ENCODE results near the gene NF1. TPM values are rescaled to one million over a fixed set of nuclear protein-coding genes. Genes with fewer than 3 reads are reported as not detected.

The NF1 gene
- total RNA-seq, 2 experiments from 2014 or later, result 15.5 to 18.7 TPM

- no peak overlapping the region for H3K27ac Mint-ChIP-seq
- Histone ChIP-seq H3K36me3 (ENCODE audit: insufficient read depth, low read length) (no peaks in the 10 kb centered on the region), H3K4me3 (ENCODE audit: low read length) (no peak overlapping the region), H3K27ac (ENCODE audit: low read depth in 1 of 2, low read length in 2 of 2) (no peak overlapping the region), H3K9me3 (ENCODE audit: control insufficient read depth in 1 of 2, insufficient read depth in 1 of 2, low read length in 2 of 2) (peaks cover 3 to 6% of the 10 kb centered on the region in 2 experiments), H3K4me1 (ENCODE audit: insufficient read depth, low read length) (no peaks in the 10 kb centered on the region), H3K27me3 (ENCODE audit: control insufficient read depth in 1 of 2, insufficient read depth in 2 of 2, low read length in 2 of 2) (no peaks in the 10 kb centered on the region)
- H3K4me1 Mint-ChIP-seq (ENCODE audit: low read depth), result no peaks in the 10 kb centered on the region
- TF ChIP-seq CTCF (IDR thresholded peaks at IDR 0.05), result no peak
- no peaks in the 10 kb centered on the region for H3K9me3 Mint-ChIP-seq
- H3K27me3 Mint-ChIP-seq, result peaks cover 4% of the 10 kb centered on the region
- no peaks in the 10 kb centered on the region for H3K36me3 Mint-ChIP-seq (ENCODE audit: low read depth)
- no peak for DNase-seq
- ATAC-seq (ENCODE audit: poor library complexity), result no peak
- no peak overlapping the region for H3K4me3 Mint-ChIP-seq
- intact Hi-C loops (cut with DNase I, micrococcal nuclease), result no loop called here
- POLR2A ChIA-PET, result no interaction called here
- CTCF ChIA-PET, result interaction anchor here (1.0 kb wide), 1 partner anchor 33 kb away, joined by 4 read pairs; no protein-coding TSS in a partner anchor
Measured at GRCh38 chr17:31422443-31422842, 327.7 kb downstream of the NF1 start.

- POLR2A ChIA-PET, result no interaction called here
- no peak overlapping the region for H3K4me3 ChIP-seq (ENCODE audit: low read length)
- H3K36me3 Mint-ChIP-seq (ENCODE audit: low read depth), result no peaks in the 10 kb centered on the region
- ATAC-seq (ENCODE audit: poor library complexity) (no peak), DNase-seq (no peak)
- H3K4me1 Mint-ChIP-seq (ENCODE audit: low read depth), result no peaks in the 10 kb centered on the region
- H3K27ac ChIP-seq (ENCODE audit: low read depth in 1 of 2, low read length in 2 of 2), result no peak overlapping the region
- no peaks in the 10 kb centered on the region for H3K36me3 ChIP-seq (ENCODE audit: insufficient read depth, low read length)
- intact Hi-C loops (cut with DNase I, micrococcal nuclease), result no loop called here
- peaks cover 0 to 1% of the 10 kb centered on the region in 2 experiments for H3K27me3 ChIP-seq (ENCODE audit: control insufficient read depth in 1 of 2, insufficient read depth in 2 of 2, low read length in 2 of 2)
- H3K4me1 ChIP-seq (ENCODE audit: insufficient read depth, low read length), result no peaks in the 10 kb centered on the region
- peaks cover 4% of the 10 kb centered on the region for H3K27me3 Mint-ChIP-seq
- TF ChIP-seq CTCF (IDR thresholded peaks at IDR 0.05), result no peak
- CTCF ChIA-PET, result no interaction called here
- peaks cover 3 to 6% of the 10 kb centered on the region in 2 experiments for H3K9me3 ChIP-seq (ENCODE audit: control insufficient read depth in 1 of 2, insufficient read depth in 1 of 2, low read length in 2 of 2)
- no peaks in the 10 kb centered on the region for H3K9me3 Mint-ChIP-seq
- H3K4me3 Mint-ChIP-seq, result no peak overlapping the region
- no peak overlapping the region for H3K27ac Mint-ChIP-seq
Measured at GRCh38 chr17:31424944-31425281, 330.1 kb downstream of the NF1 start.

GRCh38 chr17:31425282-31426040 lies 330.7 kb downstream of the NF1 start:
- Mint-ChIP-seq H3K9me3 (no peaks in the 10 kb centered on the region), H3K27ac (no peak overlapping the region), H3K4me1 (ENCODE audit: low read depth) (no peaks in the 10 kb centered on the region), H3K4me3 (no peak overlapping the region), H3K36me3 (ENCODE audit: low read depth) (no peaks in the 10 kb centered on the region), H3K27me3 (peaks cover 4% of the 10 kb centered on the region)
- ChIA-PET POLR2A (no interaction called here), CTCF (no interaction called here)
- DNase-seq, result no peak
- Histone ChIP-seq H3K36me3 (ENCODE audit: insufficient read depth, low read length) (no peaks in the 10 kb centered on the region), H3K27me3 (ENCODE audit: control insufficient read depth in 1 of 2, insufficient read depth in 2 of 2, low read length in 2 of 2) (peaks cover 0 to 3% of the 10 kb centered on the region in 2 experiments), H3K4me1 (ENCODE audit: insufficient read depth, low read length) (no peaks in the 10 kb centered on the region), H3K27ac (ENCODE audit: low read depth in 1 of 2, low read length in 2 of 2) (no peak overlapping the region), H3K9me3 (ENCODE audit: control insufficient read depth in 1 of 2, insufficient read depth in 1 of 2, low read length in 2 of 2) (peaks cover 3 to 6% of the 10 kb centered on the region in 2 experiments), H3K4me3 (ENCODE audit: low read length) (no peak overlapping the region)
- intact Hi-C loops (cut with DNase I, micrococcal nuclease), result no loop called here
- no peak for ATAC-seq (ENCODE audit: poor library complexity)
- TF ChIP-seq CTCF (IDR thresholded peaks at IDR 0.05), result no peak

Small RNA genes within 50 kb of the gene (microRNA-seq; reads per million reads assigned to microRNA genes)
- not detected for gene MIR4733 (ENCODE audit: borderline microRNAs expressed, borderline replicate concordance)

Other genes starting within 250 kb of the NF1 start
- gene TEFM, start 188.7 kb upstream of the NF1 start, total RNA-seq, result 1 to 10 TPM; 7.8 to 8.9 TPM
- 1 to 10 TPM; 1.1 to 1.8 TPM for gene ADAP2, start 173.0 kb upstream of the NF1 start, total RNA-seq
- gene RNF135, start 123.9 kb upstream of the NF1 start, total RNA-seq, result 1 to 10 TPM; 1.5 to 1.8 TPM
- under 1 TPM; 0.44 to 0.47 TPM for gene OMG, start 202.3 kb downstream of the NF1 start, total RNA-seq
- 100 to 1,000 TPM in 1 of 2 experiments, 10 to 100 TPM in 1; 99.1 to 102 TPM for gene EVI2B, start 219.1 kb downstream of the NF1 start, total RNA-seq
- 10 to 100 TPM; 37.8 to 38.4 TPM for gene EVI2A, start 226.6 kb downstream of the NF1 start, total RNA-seq

Data from CD4-positive, alpha-beta T cell (primary cell).